NCI-H2196 treated with DMSO at 0.1 percent for 48 hours (cell line): ENCODE results near the gene AMH.

ENCODE experiments used
- DNase-seq: peaks from one replicate; lab custom pipeline; 2025; ENCODE audit not compliant: unreplicated experiment; lab: John Stamatoyannopoulos, UW

AMH gene

GRCh38 chr19:2248136-2249009, 750 bp upstream of the AMH start:
- DNase-seq = no peak

DNA sequence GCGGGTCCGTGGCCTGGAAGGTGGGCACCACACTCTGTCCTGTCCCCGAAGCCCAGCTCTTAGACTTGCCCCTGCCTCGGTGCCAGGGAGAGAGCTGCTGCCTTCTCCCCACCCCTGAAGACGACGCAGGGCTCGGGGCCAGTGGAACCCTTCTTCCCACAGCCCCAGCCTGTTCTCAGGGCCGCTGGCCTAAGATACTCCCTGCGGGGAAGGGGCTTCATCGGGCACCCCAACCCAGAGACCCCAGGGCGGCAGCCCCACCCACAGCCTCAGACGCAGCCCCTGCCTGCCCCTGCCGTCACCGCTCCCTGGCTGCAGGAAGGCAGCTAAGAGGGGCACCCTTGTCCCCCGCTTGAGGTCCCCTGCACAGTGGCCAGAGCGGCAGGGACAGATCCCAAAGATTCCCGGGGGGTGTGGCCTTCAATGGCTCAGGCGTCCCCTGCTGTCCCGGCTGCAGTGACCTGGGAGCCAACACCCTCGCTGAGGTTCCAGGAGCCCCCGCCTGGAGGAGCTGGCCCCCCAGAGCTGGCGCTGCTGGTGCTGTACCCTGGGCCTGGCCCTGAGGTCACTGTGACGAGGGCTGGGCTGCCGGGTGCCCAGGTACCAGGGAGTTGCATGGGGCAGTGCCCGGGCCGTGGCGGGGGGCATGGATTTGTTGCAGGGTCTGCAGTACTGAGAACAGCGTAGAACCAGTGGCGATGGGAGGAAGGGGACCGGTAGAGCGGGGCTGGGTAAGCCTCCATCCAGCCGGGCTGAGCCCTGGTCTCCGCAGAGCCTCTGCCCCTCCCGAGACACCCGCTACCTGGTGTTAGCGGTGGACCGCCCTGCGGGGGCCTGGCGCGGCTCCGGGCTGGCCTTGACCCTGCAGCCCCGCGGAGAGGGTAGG, 1.0 kb downstream of the AMH start:
- no peak for DNase-seq

GRCh38 chr19:2250766-2251105, 1.6 kb downstream of the AMH start:
- DNase-seq = no peak

- no peak for DNase-seq
Measured at GRCh38 chr19:2251106-2252054, 2.3 kb downstream of the AMH start.

GRCh38 chr19:2252055-2252796, 3.1 kb downstream of the AMH start:
- no peak for DNase-seq

DNA sequence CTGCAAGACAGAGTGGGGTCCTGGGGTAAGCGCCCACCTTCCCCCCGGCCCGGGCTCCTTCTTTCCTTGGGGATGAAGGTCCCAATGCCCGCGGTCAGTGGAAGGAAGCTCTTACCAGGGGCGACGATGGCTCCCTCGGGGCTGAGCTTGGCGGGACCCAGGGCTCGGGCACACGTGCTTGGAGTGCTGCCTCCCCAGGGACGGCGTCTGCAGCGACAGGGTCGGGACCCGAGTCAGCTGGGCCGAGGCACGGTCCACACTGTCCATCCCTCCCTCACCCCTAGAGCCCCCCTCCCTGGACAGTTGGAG, 3.6 kb downstream of the AMH start:
- DNase-seq = no peak

GRCh38 chr19:2253106-2254063, 4.3 kb downstream of the AMH start:
- no peak for DNase-seq

- DNase-seq = no peak
Measured at GRCh38 chr19:2254064-2254872, 5.1 kb downstream of the AMH start.

DNA sequence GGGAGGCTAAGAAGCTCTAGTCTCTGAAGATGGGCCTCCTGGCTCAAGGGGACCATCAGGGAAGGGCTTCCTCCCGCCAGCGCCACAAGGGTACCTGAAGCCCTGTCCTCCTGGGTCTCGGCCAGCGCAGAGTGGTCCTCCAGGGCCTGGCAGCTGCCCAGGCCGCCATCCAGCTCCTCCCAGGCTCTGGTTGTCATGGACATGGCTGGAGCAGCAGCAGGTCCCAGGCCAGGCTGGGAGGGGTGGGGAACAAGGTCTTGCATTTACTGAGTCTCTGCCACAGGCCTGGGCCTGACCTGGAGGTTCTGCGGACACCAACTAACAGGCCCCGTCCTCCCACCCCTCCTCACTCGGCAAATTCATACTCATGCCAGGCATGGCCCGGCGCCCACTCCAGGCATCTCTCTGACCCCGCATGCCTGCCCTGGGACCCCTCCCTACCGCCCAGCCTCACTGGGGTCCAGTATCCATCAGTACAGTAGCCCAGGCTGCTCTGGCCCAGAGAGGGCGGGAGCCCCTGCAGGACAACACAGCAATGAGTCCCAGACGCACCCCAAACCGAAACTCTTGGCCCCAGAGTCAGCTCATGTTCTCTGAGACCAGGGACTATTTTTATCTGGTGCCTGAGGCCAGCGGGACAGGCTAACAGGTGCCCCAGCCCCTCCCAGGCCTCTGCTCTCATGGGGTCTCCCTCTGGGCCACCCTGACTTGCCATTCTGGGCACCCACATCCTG, 6.2 kb downstream of the AMH start:
- no peak for DNase-seq

DNA sequence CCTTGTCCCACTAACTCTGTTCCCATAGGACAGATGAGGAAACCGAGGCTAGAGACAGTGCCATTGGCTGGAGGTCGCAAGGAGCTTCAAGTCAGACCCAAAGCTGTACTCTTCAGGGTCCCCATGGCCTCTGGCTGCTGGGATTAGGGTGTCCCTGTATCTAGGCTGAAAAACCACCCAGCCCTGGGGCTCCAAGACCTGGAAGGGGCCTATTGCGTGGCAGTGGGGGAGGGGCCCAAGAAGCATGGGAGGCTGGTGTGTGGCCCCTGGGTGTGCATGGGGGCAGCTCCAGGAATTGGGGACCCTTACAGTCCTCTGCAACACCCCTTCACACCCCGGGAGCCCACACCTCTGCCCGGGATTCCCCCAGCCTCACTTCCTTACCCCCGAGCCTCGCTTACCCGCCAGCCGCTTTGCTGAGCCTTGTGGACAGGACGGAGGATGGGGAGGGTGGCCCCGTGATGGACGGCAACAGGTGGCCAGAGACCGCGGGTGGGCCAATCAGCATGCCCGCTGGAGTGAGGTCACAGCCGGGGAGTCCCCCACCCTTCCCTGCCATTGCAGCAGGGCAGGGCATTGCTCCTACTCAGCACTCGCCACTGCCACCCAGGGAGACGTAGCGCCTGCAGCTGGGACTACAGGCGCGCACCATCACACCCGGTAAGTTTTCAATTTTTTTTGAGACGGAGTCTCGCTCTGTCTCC, 7.0 kb downstream of the AMH start, which contains the start of gene JSRP1:
Gene JSRP1 (minus strand): TSS at position 436 of the 704 bp plus-strand sequence. CDS start 1,103 bp downstream, outside the sequence.
- DNase-seq = no peak

- DNase-seq = no peak
Measured at GRCh38 chr19:2259336-2259735, 10.2 kb downstream of the AMH start.

DNA sequence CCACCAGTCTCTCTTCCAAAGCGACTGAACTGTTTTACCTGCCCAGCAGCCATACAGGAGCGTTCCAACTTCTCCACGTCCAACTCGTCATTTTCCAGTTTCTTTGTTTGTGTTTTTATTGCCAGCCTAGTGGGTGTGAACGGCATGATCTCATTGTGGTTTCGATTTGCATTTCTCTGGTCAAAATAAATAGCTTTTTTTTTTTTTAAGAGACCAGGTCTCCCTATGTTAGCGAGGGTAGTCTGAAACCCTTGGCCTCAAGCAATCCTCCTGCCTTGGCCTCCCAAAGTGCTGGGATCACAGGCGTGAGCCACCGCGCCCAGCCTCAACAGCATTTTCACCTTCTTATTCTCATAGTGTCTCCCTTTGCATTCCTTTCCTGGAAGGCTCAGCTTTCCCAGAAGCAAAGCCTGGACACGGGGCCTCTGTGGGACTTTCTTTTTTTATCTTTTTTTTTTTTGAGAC, 11.2 kb downstream of the AMH start:
- DNase-seq = no peak

GRCh38 chr19:2261438-2262172, 12.5 kb downstream of the AMH start:
- DNase-seq = no peak

DNA sequence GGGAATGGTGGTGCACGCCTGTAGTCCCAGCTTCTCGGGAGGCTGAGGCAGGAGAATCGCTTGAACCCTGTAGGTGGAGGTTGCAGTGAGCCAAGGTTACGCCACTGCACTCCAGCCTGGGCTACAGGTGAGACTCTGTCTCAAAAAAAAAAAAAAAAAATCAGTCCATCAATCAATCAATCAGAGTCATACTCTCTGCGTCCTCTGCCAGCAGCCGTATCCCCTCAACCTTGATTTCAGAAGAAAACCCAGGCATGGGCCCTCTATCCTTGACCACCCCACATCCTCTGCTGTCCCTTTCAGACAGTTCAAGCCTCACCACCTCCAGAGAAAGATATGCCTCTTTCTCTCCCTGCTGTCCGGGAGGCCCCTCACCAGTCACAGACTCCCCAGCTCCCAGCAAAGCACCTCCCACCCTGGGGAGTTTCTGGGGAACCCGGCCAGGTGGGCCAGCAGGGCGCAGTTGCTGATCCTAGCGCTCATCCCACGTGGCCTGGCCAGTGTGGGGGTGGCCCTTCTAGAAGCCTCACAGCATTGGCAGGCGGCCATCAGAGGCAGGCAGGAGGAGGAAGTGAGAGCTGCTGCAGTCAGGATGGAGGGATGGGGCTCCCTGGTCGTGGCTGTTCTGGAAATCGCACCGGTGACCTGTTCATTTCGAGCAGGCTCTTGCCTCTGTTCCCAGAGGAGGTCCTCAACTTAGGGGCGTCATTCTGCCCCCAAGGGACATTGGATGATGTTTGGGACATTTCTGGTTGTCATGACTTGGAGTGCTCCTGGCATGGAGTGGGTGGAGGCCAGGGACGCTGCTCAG, 17.3 kb downstream of the AMH start:
- peak; percentile 55 for DNase-seq

DNA sequence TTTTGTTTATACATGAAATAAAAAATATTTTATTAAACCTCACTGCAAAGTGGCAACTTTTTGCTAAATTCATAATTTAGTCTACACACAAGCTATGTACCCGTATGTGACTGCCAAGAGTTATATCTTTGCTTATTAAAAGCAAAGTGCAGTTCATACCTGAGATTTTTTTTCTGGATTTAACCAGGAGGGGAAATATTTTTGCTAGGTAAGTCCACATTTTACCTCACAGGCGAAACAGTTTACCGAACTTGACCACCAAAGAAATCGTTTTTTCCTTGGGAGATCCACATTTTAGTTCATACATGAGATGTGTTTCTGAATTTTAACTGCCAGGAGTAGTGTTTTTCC, 19.3 kb downstream of the AMH start:
- DNase-seq = no peak

- no peak for DNase-seq
Measured at GRCh38 chr19:2268861-2269243, 19.7 kb downstream of the AMH start.
